DND-41 (cell line): ENCODE data around the gene DDX25.

Experiments used
- EZH2 ChIP-seq: IDR thresholded peaks from 3 replicates; pipeline ENCODE4 v1.6.1; 2012; ENCODE audit warnings: borderline replicate concordance, low read depth, mild to moderate bottlenecking, moderate library complexity, low read length, inconsistent platforms; ENCODE audit not compliant: severe bottlenecking
- TF ChIP-seq, protein P1 (sequence below): IDR thresholded peaks from 2 replicates; pipeline ENCODE4 v1.5.1; 2012; ENCODE audit warnings: borderline replicate concordance, low read length, moderate library complexity, mild to moderate bottlenecking; ENCODE audit not compliant: poor library complexity, severe bottlenecking; ENCODE audit errors: extremely low read depth

DNA sequence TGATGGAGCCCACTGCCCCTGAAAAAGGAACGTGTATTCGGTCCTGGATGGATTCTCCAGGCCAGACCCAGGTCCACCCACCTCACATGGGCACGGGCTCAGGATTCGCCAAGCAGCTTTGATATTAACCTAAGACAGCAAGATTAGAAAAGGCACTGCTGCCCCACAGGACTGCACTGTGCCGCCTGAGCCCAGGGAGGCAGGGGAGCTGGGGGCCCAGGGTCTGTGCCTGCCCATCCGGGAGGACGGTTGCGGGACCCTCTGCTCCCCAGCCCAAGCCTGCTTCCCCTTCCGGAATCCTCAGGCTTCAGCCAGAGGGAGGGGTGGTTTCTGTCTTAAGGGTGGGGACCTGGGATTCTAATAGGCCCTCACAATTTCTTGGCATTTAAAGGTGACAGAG lies 28.0 kb downstream of the DDX25 start:
- TF ChIP-seq, protein P1, sequence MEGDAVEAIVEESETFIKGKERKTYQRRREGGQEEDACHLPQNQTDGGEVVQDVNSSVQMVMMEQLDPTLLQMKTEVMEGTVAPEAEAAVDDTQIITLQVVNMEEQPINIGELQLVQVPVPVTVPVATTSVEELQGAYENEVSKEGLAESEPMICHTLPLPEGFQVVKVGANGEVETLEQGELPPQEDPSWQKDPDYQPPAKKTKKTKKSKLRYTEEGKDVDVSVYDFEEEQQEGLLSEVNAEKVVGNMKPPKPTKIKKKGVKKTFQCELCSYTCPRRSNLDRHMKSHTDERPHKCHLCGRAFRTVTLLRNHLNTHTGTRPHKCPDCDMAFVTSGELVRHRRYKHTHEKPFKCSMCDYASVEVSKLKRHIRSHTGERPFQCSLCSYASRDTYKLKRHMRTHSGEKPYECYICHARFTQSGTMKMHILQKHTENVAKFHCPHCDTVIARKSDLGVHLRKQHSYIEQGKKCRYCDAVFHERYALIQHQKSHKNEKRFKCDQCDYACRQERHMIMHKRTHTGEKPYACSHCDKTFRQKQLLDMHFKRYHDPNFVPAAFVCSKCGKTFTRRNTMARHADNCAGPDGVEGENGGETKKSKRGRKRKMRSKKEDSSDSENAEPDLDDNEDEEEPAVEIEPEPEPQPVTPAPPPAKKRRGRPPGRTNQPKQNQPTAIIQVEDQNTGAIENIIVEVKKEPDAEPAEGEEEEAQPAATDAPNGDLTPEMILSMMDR, result no peak
- TF ChIP-seq EZH2, result no peak
